Osteocyte (in vitro differentiated cells): ENCODE data around the gene BTRC. TPM values are rescaled to one million over a fixed set of nuclear protein-coding genes. Genes with fewer than 3 reads are reported as not detected.
"Not testable (repeated sequence)": the region's sequence is repeated elsewhere in the genome, so short reads cannot be mapped to it uniquely, and the experiment has no call there.

Source experiments
- DNase-seq: peaks from one replicate; pipeline ENCODE4 v3.0.0; 2021; ENCODE audit warnings: mixed read lengths; ENCODE audit not compliant: unreplicated experiment; ENCODE audit errors: extremely low spot score
- H3K27ac Mint-ChIP-seq: one replicate; pipeline ENCODE4 v1.8.0; 2021; ENCODE audit warnings: mild to moderate bottlenecking, mixed read lengths; ENCODE audit not compliant: unreplicated experiment
- H3K27me3 Mint-ChIP-seq: one replicate; pipeline ENCODE4 v1.8.0; 2021; ENCODE audit warnings: mixed read lengths; ENCODE audit not compliant: unreplicated experiment
- H3K36me3 Mint-ChIP-seq: one replicate; pipeline ENCODE4 v1.8.0; 2021; ENCODE audit warnings: mixed read lengths; ENCODE audit not compliant: unreplicated experiment
- H3K4me1 Mint-ChIP-seq: one replicate; pipeline ENCODE4 v1.8.0; 2021; ENCODE audit warnings: mixed read lengths; ENCODE audit not compliant: unreplicated experiment
- H3K4me3 Mint-ChIP-seq: one replicate; pipeline ENCODE4 v1.8.0; 2021; ENCODE audit warnings: mild to moderate bottlenecking, moderate library complexity, mixed read lengths; ENCODE audit not compliant: unreplicated experiment
- H3K9me3 Mint-ChIP-seq: one replicate; pipeline ENCODE4 v1.8.0; 2021; ENCODE audit warnings: mixed read lengths; ENCODE audit not compliant: unreplicated experiment
- CTCF ChIP-seq: fragments of 200-600 bp; sonication (generic); IDR thresholded peaks from 2 replicates; pipeline ENCODE4 v1.5.0; 2021; ENCODE audit warnings: antibody characterized with exemption, mild to moderate bottlenecking, moderate library complexity
- total RNA-seq: library from RNA; stranded (reverse); gene quantifications from 2 replicates; pipeline ENCODE4 v1.2.1, GENCODE V29; 2021

The BTRC gene
- total RNA-seq, 1 donor from 2014 or later: 28.9 TPM

GRCh38 chr10:101386659-101387259 lies 32.8 kb downstream of the BTRC start:
- Mint-ChIP-seq H3K4me1 (peaks cover 33% of the 10 kb centered on the region), H3K27ac (no peak overlapping the region), H3K4me3 (no peak overlapping the region), H3K36me3 (no peaks in the 10 kb centered on the region), H3K27me3 (no peaks in the 10 kb centered on the region), H3K9me3 (no peaks in the 10 kb centered on the region)
- no peak for TF ChIP-seq CTCF
- no peak for DNase-seq

- Mint-ChIP-seq H3K4me1 (peaks cover 35% of the 10 kb centered on the region), H3K27ac (no peak overlapping the region), H3K9me3 (no peaks in the 10 kb centered on the region), H3K27me3 (no peaks in the 10 kb centered on the region), H3K4me3 (no peak overlapping the region), H3K36me3 (peaks cover 5% of the 10 kb centered on the region)
- DNase-seq: no peak
- TF ChIP-seq CTCF: no peak
Observed at GRCh38 chr10:101388676-101389276, 34.8 kb downstream of the BTRC start.

GRCh38 chr10:101389532-101389931 lies 35.6 kb downstream of the BTRC start:
- not testable (repeated sequence) for H3K27ac Mint-ChIP-seq, H3K9me3 Mint-ChIP-seq, DNase-seq, H3K27me3 Mint-ChIP-seq, H3K36me3 Mint-ChIP-seq, H3K4me3 Mint-ChIP-seq
- H3K4me1 Mint-ChIP-seq: peaks cover 35% of the 10 kb centered on the region

GRCh38 chr10:101389986-101390531 lies 36.1 kb downstream of the BTRC start:
- Mint-ChIP-seq H3K27ac (no peak overlapping the region), H3K4me3 (no peak overlapping the region), H3K9me3 (no peaks in the 10 kb centered on the region), H3K36me3 (peaks cover 5% of the 10 kb centered on the region), H3K27me3 (no peaks in the 10 kb centered on the region), H3K4me1 (peaks cover 35% of the 10 kb centered on the region)
- TF ChIP-seq CTCF: no peak
- DNase-seq: no peak

- Mint-ChIP-seq H3K27ac (no peak overlapping the region), H3K36me3 (peaks cover 10% of the 10 kb centered on the region), H3K4me1 (peaks cover 29% of the 10 kb centered on the region), H3K9me3 (no peaks in the 10 kb centered on the region), H3K4me3 (no peak overlapping the region), H3K27me3 (no peaks in the 10 kb centered on the region)
- DNase-seq: no peak
- no peak for TF ChIP-seq CTCF
Observed at GRCh38 chr10:101393378-101393777, 39.4 kb downstream of the BTRC start.
